Breast epithelium (tissue), 3 donors: ENCODE results near the gene INPP4A.

Experiments
- CTCF ChIP-seq, 3 donors: fragments of 450-650 bp; IDR thresholded peaks; one replicate each; pipeline ENCODE4 v1.5.1; 2016 to 2017; ENCODE audit warnings: antibody characterized with exemption in 3 of 3, mild to moderate bottlenecking in 3 of 3, moderate library complexity in 3 of 3
- POLR2A ChIP-seq: fragments of 450-650 bp; IDR thresholded peaks from one replicate; pipeline ENCODE4 v1.6.1; 2016; ENCODE audit warnings: antibody characterized with exemption, mild to moderate bottlenecking, moderate library complexity
- POLR2AphosphoS5 ChIP-seq, 3 donors: sonication (generic); formaldehyde crosslinking; IDR thresholded peaks; one replicate each; pipeline ENCODE4 v1.6.1; 2017; ENCODE audit warnings: antibody characterized with exemption in 3 of 3

- TF ChIP-seq CTCF (IDR thresholded peaks at IDR 0.05): no peak
- TF ChIP-seq POLR2A: no peak
- no peak for TF ChIP-seq POLR2AphosphoS5 (IDR thresholded peaks at IDR 0.05)
Measured at GRCh38 chr2:98556344-98557033, 111.8 kb downstream of the INPP4A start.
